SU-DHL-6 (cell line): Measurements from ENCODE around the gene RAPGEF5.

Experiments used
- EZH2phosphoT487 ChIP-seq: fragments of 200-600 bp; sonication (generic), shearing (Covaris generic); conservative IDR thresholded peaks from 2 replicates; pipeline ENCODE4 v1.6.1; 2018; ENCODE audit warnings: mild to moderate bottlenecking, antibody characterized with exemption, low read length, moderate library complexity, mixed read lengths
- TF ChIP-seq, protein P1 (sequence below): fragments of 200-600 bp; sonication (generic); IDR thresholded peaks from one replicate; pipeline ENCODE4 v1.5.1; 2017; ENCODE audit warnings: antibody characterized with exemption, mild to moderate bottlenecking, low read length, moderate library complexity; ENCODE audit not compliant: insufficient read depth, poor library complexity, severe bottlenecking

DNA sequence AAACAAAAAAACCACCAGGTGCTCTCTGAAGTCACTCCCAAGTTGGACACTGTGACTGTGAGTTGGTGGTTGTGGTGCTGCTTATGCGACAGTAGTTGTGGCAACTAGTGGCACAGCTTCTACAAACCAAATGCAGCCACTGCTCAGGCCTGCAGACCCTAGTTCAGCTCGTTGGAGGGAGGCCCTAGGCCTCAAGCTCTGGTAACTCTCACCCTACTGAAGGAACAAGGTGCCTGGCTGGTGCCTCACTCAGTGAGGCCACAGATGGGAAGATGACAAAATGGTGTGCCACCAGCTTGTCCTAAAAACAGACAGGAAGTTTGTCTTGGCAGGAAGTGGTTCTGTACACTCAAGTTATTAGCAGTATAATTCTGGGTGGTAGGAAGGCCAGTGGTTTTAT lies 45.3 kb upstream of the RAPGEF5 start:
- TF ChIP-seq, protein P1, sequence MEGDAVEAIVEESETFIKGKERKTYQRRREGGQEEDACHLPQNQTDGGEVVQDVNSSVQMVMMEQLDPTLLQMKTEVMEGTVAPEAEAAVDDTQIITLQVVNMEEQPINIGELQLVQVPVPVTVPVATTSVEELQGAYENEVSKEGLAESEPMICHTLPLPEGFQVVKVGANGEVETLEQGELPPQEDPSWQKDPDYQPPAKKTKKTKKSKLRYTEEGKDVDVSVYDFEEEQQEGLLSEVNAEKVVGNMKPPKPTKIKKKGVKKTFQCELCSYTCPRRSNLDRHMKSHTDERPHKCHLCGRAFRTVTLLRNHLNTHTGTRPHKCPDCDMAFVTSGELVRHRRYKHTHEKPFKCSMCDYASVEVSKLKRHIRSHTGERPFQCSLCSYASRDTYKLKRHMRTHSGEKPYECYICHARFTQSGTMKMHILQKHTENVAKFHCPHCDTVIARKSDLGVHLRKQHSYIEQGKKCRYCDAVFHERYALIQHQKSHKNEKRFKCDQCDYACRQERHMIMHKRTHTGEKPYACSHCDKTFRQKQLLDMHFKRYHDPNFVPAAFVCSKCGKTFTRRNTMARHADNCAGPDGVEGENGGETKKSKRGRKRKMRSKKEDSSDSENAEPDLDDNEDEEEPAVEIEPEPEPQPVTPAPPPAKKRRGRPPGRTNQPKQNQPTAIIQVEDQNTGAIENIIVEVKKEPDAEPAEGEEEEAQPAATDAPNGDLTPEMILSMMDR = no peak
- TF ChIP-seq EZH2phosphoT487 = no peak
